Type B pancreatic cell (in vitro differentiated cells): Measurements from ENCODE around the gene FPR2. TPM values are rescaled to one million over a fixed set of nuclear protein-coding genes. Genes with fewer than 3 reads are reported as not detected.

Experiments used
- DNase-seq: peaks from one replicate; pipeline ENCODE4 v3.0.0; 2021; ENCODE audit warnings: mixed read lengths; ENCODE audit not compliant: unreplicated experiment; ENCODE audit errors: extremely low spot score
- H3K27ac Mint-ChIP-seq: 2 replicates; pipeline ENCODE4 v1.8.0; 2021; ENCODE audit warnings: mild to moderate bottlenecking, mixed read lengths
- H3K27me3 Mint-ChIP-seq: 2 replicates; pipeline ENCODE4 v1.8.0; 2021; ENCODE audit warnings: mixed read lengths
- H3K36me3 Mint-ChIP-seq: 2 replicates; pipeline ENCODE4 v1.8.0; 2021; ENCODE audit warnings: mixed read lengths
- H3K4me1 Mint-ChIP-seq: one replicate; pipeline ENCODE4 v1.8.0; 2021; ENCODE audit warnings: mixed read lengths; ENCODE audit not compliant: unreplicated experiment
- H3K4me3 Mint-ChIP-seq: 2 replicates; pipeline ENCODE4 v1.8.0; 2021; ENCODE audit warnings: mild to moderate bottlenecking, mixed read lengths
- H3K9me3 Mint-ChIP-seq: 2 replicates; pipeline ENCODE4 v1.8.0; 2021; ENCODE audit warnings: mixed read lengths
- CTCF ChIP-seq: fragments of 200-600 bp; sonication (generic); conservative IDR thresholded peaks from 2 replicates; pipeline ENCODE4 v1.5.0; 2021; ENCODE audit warnings: antibody characterized with exemption, mild to moderate bottlenecking
- total RNA-seq: library from RNA; stranded (reverse); gene quantifications from 2 replicates; pipeline ENCODE4 v1.2.1, GENCODE V29; 2021; ENCODE audit warnings: low replicate concordance

The FPR2 gene
- total RNA-seq, 1 donor from 2014 or later = not detected

GRCh38 chr19:51715850-51716249 lies 45.1 kb upstream of the FPR2 start:
- H3K4me3 Mint-ChIP-seq = no peak overlapping the region
- DNase-seq = no peak
- no peaks in the 10 kb centered on the region for H3K36me3 Mint-ChIP-seq
- no peaks in the 10 kb centered on the region for H3K9me3 Mint-ChIP-seq
- TF ChIP-seq CTCF = no peak
- no peaks in the 10 kb centered on the region for H3K4me1 Mint-ChIP-seq
- H3K27ac Mint-ChIP-seq = no peak overlapping the region
- H3K27me3 Mint-ChIP-seq = peaks cover 72% of the 10 kb centered on the region

DNA sequence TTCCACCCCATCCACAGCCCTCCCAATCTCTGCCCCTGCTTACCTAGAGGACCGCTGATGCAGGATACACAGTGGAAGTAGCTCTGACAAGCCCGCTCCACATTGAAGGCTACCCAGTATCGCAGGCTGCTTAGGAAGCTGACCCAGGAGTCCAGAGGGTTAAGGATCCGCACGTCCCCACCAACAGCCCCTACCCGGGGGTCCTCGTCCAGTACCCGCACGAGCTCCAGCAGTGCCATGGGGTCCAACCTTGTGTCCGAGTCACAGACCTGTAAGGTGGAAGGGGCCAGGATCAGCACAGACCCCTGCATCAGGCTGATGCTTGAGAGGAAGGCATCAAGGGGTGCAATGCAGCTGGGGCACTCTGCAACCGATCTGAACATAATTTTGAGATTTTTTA lies 44.1 kb upstream of the FPR2 start:
- no peak for DNase-seq
- Mint-ChIP-seq H3K27me3 (peaks cover 73% of the 10 kb centered on the region), H3K4me3 (no peak overlapping the region), H3K4me1 (no peaks in the 10 kb centered on the region), H3K36me3 (no peaks in the 10 kb centered on the region), H3K9me3 (no peaks in the 10 kb centered on the region), H3K27ac (no peak overlapping the region)
- TF ChIP-seq CTCF = no peak

GRCh38 chr19:51719251-51719988 lies 41.6 kb upstream of the FPR2 start:
- TF ChIP-seq CTCF = no peak
- H3K36me3 Mint-ChIP-seq = no peaks in the 10 kb centered on the region
- H3K4me3 Mint-ChIP-seq = no peak overlapping the region
- H3K9me3 Mint-ChIP-seq = no peaks in the 10 kb centered on the region
- no peak overlapping the region for H3K27ac Mint-ChIP-seq
- H3K27me3 Mint-ChIP-seq = peaks cover 89% of the 10 kb centered on the region
- no peaks in the 10 kb centered on the region for H3K4me1 Mint-ChIP-seq
- DNase-seq = no peak

DNA sequence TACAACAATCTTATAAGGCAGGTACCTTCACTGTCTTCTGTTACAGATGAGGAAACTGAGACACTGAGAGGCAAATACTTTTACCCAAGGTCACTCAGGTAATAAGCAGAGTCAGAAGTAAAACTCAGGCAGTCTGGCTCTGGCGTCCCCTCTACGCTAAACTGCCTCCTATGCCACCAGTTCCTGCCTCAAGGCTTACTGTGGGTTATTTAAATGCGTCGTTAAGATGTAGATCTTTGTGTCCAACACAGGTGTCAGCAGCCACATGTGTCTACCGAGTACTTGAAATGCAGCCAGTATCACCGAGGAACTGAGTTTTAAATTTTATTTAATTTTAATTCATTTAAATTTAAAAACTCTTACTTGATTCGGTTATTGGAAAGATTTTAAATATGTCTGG lies 39.1 kb upstream of the FPR2 start:
- Mint-ChIP-seq H3K9me3 (no peaks in the 10 kb centered on the region), H3K27me3 (peaks cover 83% of the 10 kb centered on the region), H3K4me1 (peaks cover 6% of the 10 kb centered on the region), H3K4me3 (no peak overlapping the region), H3K27ac (no peak overlapping the region), H3K36me3 (no peaks in the 10 kb centered on the region)
- DNase-seq = no peak
- no peak for TF ChIP-seq CTCF

- Mint-ChIP-seq H3K4me3 (no peak overlapping the region), H3K4me1 (peaks cover 6% of the 10 kb centered on the region), H3K27me3 (peaks cover 82% of the 10 kb centered on the region), H3K27ac (no peak overlapping the region), H3K9me3 (no peaks in the 10 kb centered on the region), H3K36me3 (no peaks in the 10 kb centered on the region)
- no peak for DNase-seq
- no peak for TF ChIP-seq CTCF
Measured at GRCh38 chr19:51722492-51722891, 38.5 kb upstream of the FPR2 start.
